IMR-90 (cell line): ENCODE measurements around the gene CSNK2A3. TPM values are rescaled to one million over a fixed set of nuclear protein-coding genes. Genes with fewer than 3 reads are reported as not detected.

Experiments
- ATAC-seq: fragments of 200-7000 bp; cut with Tn5 transposase; 2 replicates; pipeline ENCODE4 v1.9.1; 2020; ENCODE audit warnings: low read depth, mild to moderate bottlenecking, moderate library complexity
- BruUV-seq: library from RNA; stranded (reverse); fragments of 400-500 nt; replicated peaks from 2 replicates; lab custom pipeline; 2021; lab: Mats Ljungman, UMichigan
- CTCF ChIA-PET: fragments of 300-600 bp; formaldehyde crosslinking; extraction: SDS; loops from one replicate; lab custom pipeline; 2021; ENCODE audit warnings: antibody characterized with exemption; lab: Yijun Ruan, JAX
- POLR2A ChIA-PET: fragments of 300-600 bp; sonication (Branson Sonifier 250); formaldehyde crosslinking; loops from one replicate; lab custom pipeline; 2022; ENCODE audit warnings: antibody characterized with exemption; ENCODE audit not compliant: unreplicated experiment; lab: Charles Lee
- DNase-seq: peaks from one replicate; pipeline ENCODE4 v3.0.0; 2013
- H2AFZ ChIP-seq: replicated peaks from 2 replicates; pipeline ENCODE3; 2013; ENCODE audit warnings: low read length, mild to moderate bottlenecking; ENCODE audit not compliant: poor library complexity
- H2AK5ac ChIP-seq: 2 replicates; pipeline ENCODE4 v1.6.1; 2013; ENCODE audit warnings: low read depth, low read length, inconsistent platforms
- H2AK9ac ChIP-seq: replicated peaks from 2 replicates; pipeline ENCODE3; 2013; ENCODE audit warnings: mild to moderate bottlenecking, low read depth, low read length, moderate library complexity; ENCODE audit not compliant: poor library complexity
- H2BK120ac ChIP-seq: 2 replicates; pipeline ENCODE4 v1.6.1; 2013; ENCODE audit warnings: low read depth, low read length, inconsistent platforms
- H2BK15ac ChIP-seq: 3 replicates; pipeline ENCODE4 v1.6.1; 2013; ENCODE audit warnings: low read depth, low read length, inconsistent platforms
- H2BK20ac ChIP-seq: 2 replicates; pipeline ENCODE4 v1.6.1; 2013; ENCODE audit warnings: low read depth, mild to moderate bottlenecking, inconsistent platforms, low read length, moderate library complexity
- H2BK5ac ChIP-seq: 2 replicates; pipeline ENCODE4 v1.6.1; 2013; ENCODE audit warnings: mild to moderate bottlenecking, low read depth, low read length, inconsistent platforms; ENCODE audit not compliant: poor library complexity, severe bottlenecking
- H3K14ac ChIP-seq: replicated peaks from 2 replicates; pipeline ENCODE4 v1.6.1; 2013; ENCODE audit warnings: low read depth, low read length, inconsistent platforms
- H3K18ac ChIP-seq: 2 replicates; pipeline ENCODE4 v1.6.1; 2013; ENCODE audit warnings: low read depth, low read length, control low read depth
- H3K23ac ChIP-seq: 2 replicates; pipeline ENCODE4 v1.6.1; 2013; ENCODE audit warnings: low read depth, low read length, inconsistent platforms
- H3K27ac ChIP-seq: 2 replicates; pipeline ENCODE4 v1.5.1; 2013; ENCODE audit warnings: mild to moderate bottlenecking, control low read depth, low read length; ENCODE audit not compliant: insufficient read depth
- H3K27me3 ChIP-seq: 2 replicates; pipeline ENCODE4 v1.6.1; 2013; ENCODE audit warnings: low read length; ENCODE audit not compliant: control insufficient read depth, insufficient read depth
- H3K36me3 ChIP-seq: 2 replicates; pipeline ENCODE4 v1.6.1; 2013; ENCODE audit warnings: low read length, mixed read lengths; ENCODE audit not compliant: control insufficient read depth, insufficient read depth
- H3K4ac ChIP-seq: 2 replicates; pipeline ENCODE4 v1.6.1; 2013; ENCODE audit warnings: low read depth, low read length, inconsistent platforms
- H3K4me1 ChIP-seq: 2 replicates; pipeline ENCODE4 v1.6.1; 2013; ENCODE audit warnings: low read length, mixed read lengths; ENCODE audit not compliant: control insufficient read depth, insufficient read depth
- H3K4me2 ChIP-seq: 2 replicates; pipeline ENCODE4 v1.6.1; 2013; ENCODE audit warnings: low read depth, mild to moderate bottlenecking, control low read depth, low read length, moderate library complexity
- H3K4me3 ChIP-seq: 2 replicates; pipeline ENCODE4 v1.5.1; 2013; ENCODE audit warnings: low read depth, mild to moderate bottlenecking, control low read depth, low read length, moderate library complexity; ENCODE audit not compliant: insufficient read depth
- H3K56ac ChIP-seq: 2 replicates; pipeline ENCODE4 v1.6.1; 2013; ENCODE audit warnings: low read length, inconsistent platforms; ENCODE audit not compliant: insufficient read depth; ENCODE audit errors: extremely low read depth
- H3K79me1 ChIP-seq, 2 experiments: 2 replicates each; pipeline ENCODE4 v1.6.1; 2013; ENCODE audit warnings: low read length in 2 of 2, inconsistent platforms in 1 of 2, low read depth in 1 of 2
- H3K9ac ChIP-seq: 2 replicates; pipeline ENCODE4 v1.6.1; 2013; ENCODE audit warnings: low read depth, low read length, control low read depth
- H3K9me1 ChIP-seq: 2 replicates; pipeline ENCODE4 v1.6.1; 2013; ENCODE audit warnings: low read length, inconsistent platforms; ENCODE audit not compliant: insufficient read depth
- H3K9me3 ChIP-seq: 2 replicates; pipeline ENCODE4 v1.6.1; 2013; ENCODE audit warnings: low read length; ENCODE audit not compliant: control insufficient read depth, insufficient read depth
- H4K20me1 ChIP-seq: 2 replicates; pipeline ENCODE4 v1.6.1; 2013; ENCODE audit warnings: low read length, inconsistent platforms; ENCODE audit not compliant: insufficient read depth
- H4K5ac ChIP-seq: 2 replicates; pipeline ENCODE4 v1.6.1; 2013; ENCODE audit warnings: mild to moderate bottlenecking, low read depth, low read length, control low read depth
- H4K8ac ChIP-seq, 2 experiments: 2 replicates each; pipeline ENCODE4 v1.6.1; 2013; ENCODE audit warnings: low read depth in 2 of 2, low read length in 2 of 2, control low read depth in 1 of 2, inconsistent platforms in 1 of 2
- H4K91ac ChIP-seq: 2 replicates; pipeline ENCODE4 v1.6.1; 2013; ENCODE audit warnings: low read depth, low read length, inconsistent platforms; ENCODE audit not compliant: insufficient read depth
- BHLHE40 ChIP-seq: fragments of 150-350 bp; IDR thresholded peaks from 2 replicates; pipeline ENCODE4 v1.6.1; 2016; ENCODE audit warnings: mild to moderate bottlenecking, low read depth, low read length
- CHD1 ChIP-seq: IDR thresholded peaks from 2 replicates; pipeline ENCODE4 v1.6.1; 2012; ENCODE audit warnings: low read depth, low read length, improper control_type of control experiment
- CTCF ChIP-seq: conservative IDR thresholded peaks from 2 replicates; pipeline ENCODE4 v1.5.1; 2012; ENCODE audit warnings: mild to moderate bottlenecking, low read depth, low read length, improper control_type of control experiment
- ELK1 ChIP-seq: fragments of 150-350 bp; IDR thresholded peaks from 2 replicates; pipeline ENCODE4 v1.6.1; 2016; ENCODE audit warnings: low read depth, mild to moderate bottlenecking, low read length, moderate library complexity, borderline replicate concordance
- FOS ChIP-seq: fragments of 150-350 bp; IDR thresholded peaks from 2 replicates; pipeline ENCODE4 v1.6.1; 2016; ENCODE audit warnings: low read depth, low read length
- MAFK ChIP-seq: IDR thresholded peaks from 2 replicates; pipeline ENCODE4 v1.6.1; 2012; ENCODE audit warnings: low read depth, low read length, improper control_type of control experiment
- SMC3 ChIP-seq: fragments of 150-350 bp; IDR thresholded peaks from 2 replicates; pipeline ENCODE4 v1.6.1; 2016; ENCODE audit warnings: low read depth, mild to moderate bottlenecking, antibody characterized with exemption, low read length, moderate library complexity
- USF2 ChIP-seq: fragments of 150-350 bp; IDR thresholded peaks from 2 replicates; pipeline ENCODE4 v1.6.1; 2017; ENCODE audit warnings: mild to moderate bottlenecking, antibody characterized with exemption, low read length, low read depth
- WGBS, 2 experiments: methylation state at CpG; one replicate each; pipeline versions ENCODE4 v1.1.5 to v1.1.7; 2013; ENCODE audit warnings: missing lambda C conversion rate in 2 of 2; ENCODE audit not compliant: insufficient read length in 1 of 2; ENCODE audit errors: extremely low coverage in 2 of 2; 5-methylcytosine and 5-hydroxymethylcytosine counted together
- dilution Hi-C: fragments of 300-500 bp; cut with HindIII; formaldehyde crosslinking; loops from one replicate; pipeline ENCODE4 v1.14.3; 2018; ENCODE audit warnings: low sequenced_read_pairs; ENCODE audit not compliant: unreplicated experiment
- in situ Hi-C: fragments of 300-500 bp; cut with MboI; formaldehyde crosslinking; loops from 3 replicates; pipeline ENCODE4 v1.14.3; 2019; ENCODE audit warnings: low sequenced_read_pairs, inconsistent platforms, mixed read lengths
- intact Hi-C: fragments of 100-400 bp; cut with micrococcal nuclease; formaldehyde crosslinking; loops from 2 replicates; pipeline ENCODE4 v1.10.0; 2022
- polyA plus RNA-seq, 3 experiments: library from polyadenylated mRNA; depleted of rRNA; stranded (reverse); fragments of >200 nt; gene quantifications; 2 replicates each; pipeline ENCODE4 v1.2.3, GENCODE V29; 2012; ENCODE audit warnings: low replicate concordance in 1 of 3
- total RNA-seq: library from RNA; depleted of rRNA; stranded (reverse); fragments of >200 nt; gene quantifications from 2 replicates; pipeline ENCODE4 v1.2.3, GENCODE V29; 2012

The CSNK2A3 gene
- total and polyA plus RNA-seq, 2 of the 4 experiments (the other 2 are of a cell fraction) = 1.2 to 3.2 TPM

GRCh38 chr11:11387622-11388305 is 34.7 kb upstream of the CSNK2A3 start:
- CTCF ChIA-PET = interaction anchor here (0.6 kb wide), 1 partner anchor 595 kb away, joined by 9 read pairs; no protein-coding TSS in a partner anchor
- H4K5ac ChIP-seq = no peak overlapping the region
- in situ Hi-C loops (no loop called here), dilution Hi-C loops (no loop called here), intact Hi-C loops (no loop called here)
- no peak overlapping the region for H3K4ac ChIP-seq
- H3K23ac ChIP-seq = no peak overlapping the region
- no peak overlapping the region for H2BK15ac ChIP-seq
- no peak overlapping the region for H3K4me3 ChIP-seq
- peaks cover 5% of the 10 kb centered on the region; the same call in 1 of the 2 replicates for H3K27me3 ChIP-seq
- no peak overlapping the region for H2AK5ac ChIP-seq
- no peak overlapping the region for H2AK9ac ChIP-seq
- no peak for DNase-seq
- no peak overlapping the region for H3K14ac ChIP-seq
- no peak overlapping the region for H4K91ac ChIP-seq
- BruUV-seq = no TSS peak
- no peaks in the 10 kb centered on the region for H3K36me3 ChIP-seq
- no peak overlapping the region for H3K9ac ChIP-seq
- WGBS, 2 experiments = no CpG with 5 or more reads among the region's 10 CpGs
- H3K18ac ChIP-seq = no peak overlapping the region
- no peak for ATAC-seq
- H3K9me1 ChIP-seq = peaks cover under 1% of the 10 kb centered on the region; the same call in 1 of the 2 replicates
- H4K8ac ChIP-seq = no peak overlapping the region
- no peak overlapping the region for H3K4me2 ChIP-seq
- no peaks in the 10 kb centered on the region for H3K9me3 ChIP-seq
- H3K4me1 ChIP-seq = peaks cover 5% of the 10 kb centered on the region
- POLR2A ChIA-PET = no interaction called here
- TF ChIP-seq USF2 (no peak), SMC3 (no peak), MAFK (no peak), FOS (no peak), BHLHE40 (no peak), CHD1 (no peak), ELK1 (no peak), CTCF (no peak)
- no peaks in the 10 kb centered on the region for H4K20me1 ChIP-seq
- no peak overlapping the region for H3K27ac ChIP-seq
- no peak overlapping the region for H2BK120ac ChIP-seq
- no peak overlapping the region for H2BK5ac ChIP-seq
- H3K79me1 ChIP-seq = no peaks in the 10 kb centered on the region; a peak in 1 of 4 replicates
- no peak overlapping the region for H2BK20ac ChIP-seq
- no peak overlapping the region for H3K56ac ChIP-seq
- no peak overlapping the region for H2AFZ ChIP-seq
